ENCODE results near the gene RHOC. TPM values are rescaled to one million over a fixed set of nuclear protein-coding genes. Genes with fewer than 3 reads are reported as not detected.

Gene RHOC
- total RNA-seq, 4 donors from 2014 or later, result 138 to 185 (median 153) TPM

- Histone ChIP-seq H3K27ac (peak overlapping the region; percentile 95), H3K4me3 (no peak overlapping the region), H3K36me3 (peaks cover 10% of the 10 kb centered on the region), H3K9me3 (no peaks in the 10 kb centered on the region), H3K27me3 (no peaks in the 10 kb centered on the region), H3K4me1 (peaks cover 77% of the 10 kb centered on the region)
- 72% methylated on average over 7 of the region's 8 CpGs for WGBS
- no peak for DNase-seq (ENCODE audit: low spot score in 2 of 2)
- no peak for TF ChIP-seq CTCF (IDR thresholded peaks at IDR 0.05)
- TF ChIP-seq POLR2AphosphoS5 (IDR thresholded peaks at IDR 0.05), result no peak
- TF ChIP-seq EP300 (IDR thresholded peaks at IDR 0.05), result no peak
- no peak for TF ChIP-seq POLR2A (IDR thresholded peaks at IDR 0.05)
These were observed 3.2 kb downstream of the RHOC start for GRCh38 chr1:112703706-112704105.

- H3K4me1 ChIP-seq, result peaks cover 84% of the 10 kb centered on the region
- peak; percentile 35 to 59 for DNase-seq (ENCODE audit: low spot score in 2 of 2)
- WGBS, result 63% methylated on average over 10 of the region's 12 CpGs
These were observed 4.3 kb downstream of the RHOC start for GRCh38 chr1:112702420-112703261.

GRCh38 chr1:112702067-112702395 is 4.9 kb downstream of the RHOC start:
- WGBS, result 52% methylated on average over 3 of the region's 3 CpGs
- Histone ChIP-seq H3K27ac (peak overlapping the region; percentile 77), H3K4me3 (no peak overlapping the region), H3K36me3 (peaks cover 24% of the 10 kb centered on the region), H3K27me3 (no peaks in the 10 kb centered on the region), H3K9me3 (no peaks in the 10 kb centered on the region), H3K4me1 (peaks cover 79% of the 10 kb centered on the region)
- peak; percentile 30 to 41 for DNase-seq (ENCODE audit: low spot score in 2 of 2)
- TF ChIP-seq CTCF (IDR thresholded peaks at IDR 0.05) (no peak), EP300 (IDR thresholded peaks at IDR 0.05) (no peak), POLR2AphosphoS5 (IDR thresholded peaks at IDR 0.05) (no peak), POLR2A (IDR thresholded peaks at IDR 0.05) (no peak)

More at GRCh38 chr1:112702420-112703261, 4.3 kb downstream of the RHOC start:
- Histone ChIP-seq H3K27me3 (no peaks in the 10 kb centered on the region), H3K27ac (peak overlapping the region; percentile 77), H3K4me3 (no peak overlapping the region), H3K9me3 (no peaks in the 10 kb centered on the region), H3K36me3 (peaks cover 20% of the 10 kb centered on the region)
- TF ChIP-seq CTCF (IDR thresholded peaks at IDR 0.05), result no peak
- no peak for TF ChIP-seq POLR2A (IDR thresholded peaks at IDR 0.05)
- TF ChIP-seq POLR2AphosphoS5 (IDR thresholded peaks at IDR 0.05), result no peak
- TF ChIP-seq EP300 (IDR thresholded peaks at IDR 0.05), result no peak

- DNase-seq (ENCODE audit: low spot score in 2 of 2), result no peak
- H3K4me1 ChIP-seq, result peaks cover 79% of the 10 kb centered on the region
These were observed 5.5 kb downstream of the RHOC start for GRCh38 chr1:112701227-112702066.

More at GRCh38 chr1:112701227-112702066, 5.5 kb downstream of the RHOC start:
- H3K27ac ChIP-seq, result peak overlapping the region; percentile 77
- no peaks in the 10 kb centered on the region for H3K9me3 ChIP-seq
- H3K27me3 ChIP-seq, result no peaks in the 10 kb centered on the region
- H3K36me3 ChIP-seq, result peaks cover 30% of the 10 kb centered on the region
- no peak overlapping the region for H3K4me3 ChIP-seq
- no peak for TF ChIP-seq CTCF (IDR thresholded peaks at IDR 0.05)
- TF ChIP-seq POLR2AphosphoS5 (IDR thresholded peaks at IDR 0.05), result no peak
- TF ChIP-seq EP300 (IDR thresholded peaks at IDR 0.05), result no peak
- no peak for TF ChIP-seq POLR2A (IDR thresholded peaks at IDR 0.05)
- WGBS, result 86% methylated on average over 7 of the region's 17 CpGs
